Measurements from ENCODE around the gene KIFC3. TPM values are rescaled to one million over a fixed set of nuclear protein-coding genes. Genes with fewer than 3 reads are reported as not detected.

Gene KIFC3
- total and polyA plus RNA-seq, 2 of the 8 experiments (the other 6 are each of a cell fraction or from before 2014, with no cell fraction given), result 2.1 to 7.1 TPM

DNA sequence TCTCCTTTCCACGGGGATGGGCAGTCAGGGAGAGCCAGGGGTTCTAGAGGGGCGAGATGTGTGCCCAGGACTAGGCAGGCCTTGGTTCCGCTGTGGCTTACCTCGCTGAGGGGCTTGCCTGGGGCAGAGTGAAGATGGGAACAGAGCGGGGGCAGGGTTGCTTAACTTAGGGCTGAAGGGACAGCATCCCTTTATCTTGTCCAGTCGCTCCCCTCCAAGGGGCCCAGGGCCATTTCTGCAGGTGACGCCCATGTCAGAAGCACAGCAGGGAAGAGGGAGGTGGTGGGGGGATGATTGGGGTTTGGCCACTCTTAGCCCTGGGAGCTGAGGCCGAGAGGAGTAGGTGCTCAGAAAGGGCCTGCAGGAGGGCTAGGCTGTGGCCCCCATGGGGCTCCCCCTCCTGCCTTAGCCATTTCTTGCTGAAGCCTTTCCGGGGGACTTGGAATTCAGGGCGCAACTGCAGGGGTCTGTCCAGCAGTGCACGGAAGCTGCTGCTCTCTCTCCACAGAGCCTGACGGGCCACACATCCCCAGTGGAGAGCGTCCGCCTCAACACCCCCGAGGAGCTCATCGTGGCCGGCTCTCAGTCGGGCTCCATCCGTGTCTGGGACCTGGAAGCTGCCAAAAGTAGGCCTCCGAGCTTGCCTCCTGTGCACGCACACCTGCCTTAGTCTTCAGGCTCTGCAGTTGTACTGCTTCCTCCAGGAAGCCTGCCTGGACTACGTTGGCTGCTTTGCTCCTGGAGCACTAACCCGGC is 58.2 kb downstream of the KIFC3 start (continued):
- no peak for TF ChIP-seq TBP (IDR thresholded peaks at IDR 0.05; ENCODE audit: low read depth, low read length)
- no peak for TF ChIP-seq JUND (IDR thresholded peaks at IDR 0.05; ENCODE audit: low read length)
